HepG2 (cell line): ENCODE results near the gene ALG14. TPM values are rescaled to one million over a fixed set of nuclear protein-coding genes. Genes with fewer than 3 reads are reported as not detected.

Experiments used
- FLYWCH1 ChIP-seq: sonication (generic); formaldehyde crosslinking; IDR thresholded peaks from 2 replicates; pipeline ENCODE4 v1.8.1; 2023; ENCODE audit warnings: mild to moderate bottlenecking, missing genetic modification reagents
- HCFC1 ChIP-seq: fragments of 150-350 bp; IDR thresholded peaks from 2 replicates; pipeline ENCODE4 v1.6.1; 2014; ENCODE audit warnings: low read depth, low read length
- HOXA9 ChIP-seq: sonication (generic); formaldehyde crosslinking; IDR thresholded peaks from 2 replicates; pipeline ENCODE4 v1.8.1; 2022; ENCODE audit warnings: missing genetic modification reagents, mild to moderate bottlenecking, moderate library complexity, borderline replicate concordance
- KDM6A ChIP-seq: IDR thresholded peaks from 2 replicates; pipeline ENCODE4 v1.6.1; 2016; ENCODE audit warnings: low read depth
- MYNN ChIP-seq: sonication (generic); formaldehyde crosslinking; IDR thresholded peaks from 2 replicates; pipeline ENCODE4 v1.4.0; 2020; ENCODE audit warnings: mild to moderate bottlenecking, low read depth, missing genetic modification reagents
- NKX3-1 ChIP-seq: sonication (generic); formaldehyde crosslinking; IDR thresholded peaks from 2 replicates; pipeline ENCODE4 v1.5.0; 2020; ENCODE audit warnings: missing genetic modification reagents
- PHF20 ChIP-seq: sonication (generic); formaldehyde crosslinking; IDR thresholded peaks from 2 replicates; pipeline ENCODE4 v1.5.0; 2020; ENCODE audit warnings: mild to moderate bottlenecking, missing genetic modification reagents
- POLR2G ChIP-seq: fragments of 200-400 bp; formaldehyde crosslinking; IDR thresholded peaks from 2 replicates; pipeline ENCODE4 v1.6.1; 2018; ENCODE audit warnings: mild to moderate bottlenecking, low read depth, low read length, moderate library complexity
- SIN3A ChIP-seq: IDR thresholded peaks from 2 replicates; pipeline ENCODE4 v1.6.1; 2011; ENCODE audit warnings: low read depth, mild to moderate bottlenecking, control low read depth, low read length, borderline replicate concordance
- SOX13 ChIP-seq, 3 experiments: fragments of 450-650 bp in 1 of 3; sonication (generic) in 1 of 3; formaldehyde crosslinking in 1 of 3; IDR thresholded peaks in 2 of 3; conservative IDR thresholded peaks in 1 of 3; 2 replicates each; pipeline versions ENCODE4 v1.5.0 to v1.6.1; 2016 to 2020; ENCODE audit warnings: antibody characterized with exemption in 1 of 3, mild to moderate bottlenecking in 1 of 3, missing compliant biosample characterization in 1 of 3, missing genetic modification reagents in 1 of 3, moderate library complexity in 1 of 3
- SSRP1 ChIP-seq: IDR thresholded peaks from 2 replicates; pipeline ENCODE4 v1.6.1; 2016; ENCODE audit warnings: control low read depth
- ZNF24 ChIP-seq: fragments of 450-650 bp; IDR thresholded peaks from 2 replicates; pipeline ENCODE4 v1.6.1; 2017; ENCODE audit warnings: antibody characterized with exemption, mild to moderate bottlenecking
- ZNF274 ChIP-seq: sonication (generic); formaldehyde crosslinking; IDR thresholded peaks from 2 replicates; pipeline ENCODE4 v1.5.1; 2020; ENCODE audit warnings: mild to moderate bottlenecking, missing genetic modification reagents
- ZNF749 ChIP-seq: sonication (generic); formaldehyde crosslinking; IDR thresholded peaks from 2 replicates; pipeline ENCODE4 v1.8.0; 2022; ENCODE audit warnings: mild to moderate bottlenecking, missing genetic modification reagents, moderate library complexity, borderline replicate concordance
- ZSCAN25 ChIP-seq: sonication (generic); formaldehyde crosslinking; IDR thresholded peaks from 2 replicates; pipeline ENCODE4 v1.8.0; 2022; ENCODE audit warnings: mild to moderate bottlenecking, missing genetic modification reagents
- polyA plus RNA-seq, 8 experiments: library from polyadenylated mRNA; depleted of rRNA in 3 of 8; stranded (reverse) in 7 of 8; unstranded in 1 of 8; fragments of >200 nt; fragmentation: Illumina TruSeq in 4 of 8; extraction: Trizol in 4 of 8; gene quantifications; 2 replicates each; pipeline versions ENCODE4 v1.2.1 to v1.2.3, GENCODE V29; 2011 to 2016; ENCODE audit warnings: low read depth in 4 of 8, missing spikeins in 1 of 8, mixed read lengths in 1 of 8; ENCODE audit not compliant: insufficient read depth in 1 of 8
- total RNA-seq, 5 experiments: library from RNA; depleted of rRNA; stranded (reverse); fragments of >200 nt; fragmentation: Illumina TruSeq; extraction: Trizol; gene quantifications; 2 replicates each; pipeline ENCODE4 v1.2.3, GENCODE V29; 2016; ENCODE audit warnings: low read depth in 1 of 5
- TF ChIP-seq, protein P1 (sequence below): sonication (generic); formaldehyde crosslinking; IDR thresholded peaks from 2 replicates; pipeline ENCODE4 v1.4.0; 2020; ENCODE audit warnings: mild to moderate bottlenecking, missing genetic modification reagents
- TF ChIP-seq, protein P2 (sequence below): sonication (generic); formaldehyde crosslinking; IDR thresholded peaks from 2 replicates; pipeline ENCODE4 v1.4.0; 2020; ENCODE audit warnings: missing genetic modification reagents
- TF ChIP-seq, protein P3 (sequence below), 2 experiments: sonication (generic) in 1 of 2; formaldehyde crosslinking in 1 of 2; IDR thresholded peaks; 2 replicates each; pipeline versions ENCODE4 v1.6.1 to v1.9.0; 2014 to 2022; ENCODE audit warnings: antibody characterized with exemption in 1 of 2, borderline replicate concordance in 1 of 2, inconsistent platforms in 1 of 2, low read depth in 1 of 2, missing genetic modification reagents in 1 of 2

Gene ALG14
- total and polyA plus RNA-seq, 2 of the 13 experiments (the other 11 are each of a cell fraction or from before 2014, with no cell fraction given) = 4.5 to 12.7 TPM

DNA sequence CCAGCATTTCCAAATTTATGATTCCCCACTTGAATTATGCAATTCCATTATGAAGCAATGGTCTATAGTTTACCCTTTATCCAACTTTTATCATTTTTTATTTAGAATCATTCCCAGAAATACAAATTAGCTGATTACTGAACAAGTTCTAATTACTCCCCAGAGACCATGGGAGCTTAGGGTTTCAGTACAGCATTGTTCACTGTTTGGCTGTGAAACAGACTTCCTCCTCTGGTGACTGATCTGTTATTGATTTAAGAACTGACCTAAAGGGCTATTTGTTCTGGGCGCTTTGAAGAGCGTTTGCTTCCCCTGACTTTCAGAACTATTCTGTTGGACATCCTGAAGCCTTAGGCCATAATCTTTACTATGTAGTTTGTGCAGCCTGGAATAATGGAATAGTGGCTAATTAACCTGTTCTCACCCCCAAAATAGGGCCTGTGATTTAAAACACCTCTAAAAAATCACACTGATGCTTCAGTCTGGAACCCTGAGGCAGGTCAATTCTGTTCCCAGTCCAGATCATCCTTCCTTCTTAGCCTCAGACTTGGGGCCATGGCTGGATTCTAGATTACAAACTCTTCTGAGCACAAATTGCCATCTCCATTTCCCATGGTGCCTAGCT lies 58.7 kb downstream of the ALG14 start (continued):
- TF ChIP-seq, protein P1, sequence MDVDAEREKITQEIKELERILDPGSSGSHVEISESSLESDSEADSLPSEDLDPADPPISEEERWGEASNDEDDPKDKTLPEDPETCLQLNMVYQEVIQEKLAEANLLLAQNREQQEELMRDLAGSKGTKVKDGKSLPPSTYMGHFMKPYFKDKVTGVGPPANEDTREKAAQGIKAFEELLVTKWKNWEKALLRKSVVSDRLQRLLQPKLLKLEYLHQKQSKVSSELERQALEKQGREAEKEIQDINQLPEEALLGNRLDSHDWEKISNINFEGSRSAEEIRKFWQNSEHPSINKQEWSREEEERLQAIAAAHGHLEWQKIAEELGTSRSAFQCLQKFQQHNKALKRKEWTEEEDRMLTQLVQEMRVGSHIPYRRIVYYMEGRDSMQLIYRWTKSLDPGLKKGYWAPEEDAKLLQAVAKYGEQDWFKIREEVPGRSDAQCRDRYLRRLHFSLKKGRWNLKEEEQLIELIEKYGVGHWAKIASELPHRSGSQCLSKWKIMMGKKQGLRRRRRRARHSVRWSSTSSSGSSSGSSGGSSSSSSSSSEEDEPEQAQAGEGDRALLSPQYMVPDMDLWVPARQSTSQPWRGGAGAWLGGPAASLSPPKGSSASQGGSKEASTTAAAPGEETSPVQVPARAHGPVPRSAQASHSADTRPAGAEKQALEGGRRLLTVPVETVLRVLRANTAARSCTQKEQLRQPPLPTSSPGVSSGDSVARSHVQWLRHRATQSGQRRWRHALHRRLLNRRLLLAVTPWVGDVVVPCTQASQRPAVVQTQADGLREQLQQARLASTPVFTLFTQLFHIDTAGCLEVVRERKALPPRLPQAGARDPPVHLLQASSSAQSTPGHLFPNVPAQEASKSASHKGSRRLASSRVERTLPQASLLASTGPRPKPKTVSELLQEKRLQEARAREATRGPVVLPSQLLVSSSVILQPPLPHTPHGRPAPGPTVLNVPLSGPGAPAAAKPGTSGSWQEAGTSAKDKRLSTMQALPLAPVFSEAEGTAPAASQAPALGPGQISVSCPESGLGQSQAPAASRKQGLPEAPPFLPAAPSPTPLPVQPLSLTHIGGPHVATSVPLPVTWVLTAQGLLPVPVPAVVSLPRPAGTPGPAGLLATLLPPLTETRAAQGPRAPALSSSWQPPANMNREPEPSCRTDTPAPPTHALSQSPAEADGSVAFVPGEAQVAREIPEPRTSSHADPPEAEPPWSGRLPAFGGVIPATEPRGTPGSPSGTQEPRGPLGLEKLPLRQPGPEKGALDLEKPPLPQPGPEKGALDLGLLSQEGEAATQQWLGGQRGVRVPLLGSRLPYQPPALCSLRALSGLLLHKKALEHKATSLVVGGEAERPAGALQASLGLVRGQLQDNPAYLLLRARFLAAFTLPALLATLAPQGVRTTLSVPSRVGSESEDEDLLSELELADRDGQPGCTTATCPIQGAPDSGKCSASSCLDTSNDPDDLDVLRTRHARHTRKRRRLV (CRISPR knock-in tag) = no peak
- TF ChIP-seq HOXA9 (CRISPR knock-in tag) (no peak), FLYWCH1 (CRISPR knock-in tag) (no peak), SSRP1 (CRISPR knock-in tag) (0 out of 2 replicates have a peak, but pooled peaks have one; percentile 42), ZNF274 (CRISPR knock-in tag) (no peak), ZNF749 (CRISPR knock-in tag) (no peak), PHF20 (CRISPR knock-in tag) (no peak), NKX3-1 (CRISPR knock-in tag) (0 out of 2 replicates have a peak, but pooled peaks have one; percentile 44), HCFC1 (no peak), ZSCAN25 (CRISPR knock-in tag) (no peak), SIN3A (no peak), SOX13 (IDR thresholded peaks at IDR 0.05) (peak; percentile 78), SOX13 (CRISPR knock-in tag; conservative IDR thresholded peaks at IDR 0.05 in 1 of 2, IDR thresholded peaks at IDR 0.05 in 1 of 2) (peak in 1 of 2 experiments; percentile 95; a peak in 2 of 4 replicates), ZNF24 (no peak), KDM6A (CRISPR knock-in tag) (peak; percentile 58; the same call in 1 of the 2 replicates), POLR2G (no peak), MYNN (CRISPR knock-in tag) (no peak)
- TF ChIP-seq, protein P2, sequence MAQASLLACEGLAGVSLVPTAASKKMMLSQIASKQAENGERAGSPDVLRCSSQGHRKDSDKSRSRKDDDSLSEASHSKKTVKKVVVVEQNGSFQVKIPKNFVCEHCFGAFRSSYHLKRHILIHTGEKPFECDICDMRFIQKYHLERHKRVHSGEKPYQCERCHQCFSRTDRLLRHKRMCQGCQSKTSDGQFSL (CRISPR knock-in tag) = no peak
- TF ChIP-seq, protein P3, sequence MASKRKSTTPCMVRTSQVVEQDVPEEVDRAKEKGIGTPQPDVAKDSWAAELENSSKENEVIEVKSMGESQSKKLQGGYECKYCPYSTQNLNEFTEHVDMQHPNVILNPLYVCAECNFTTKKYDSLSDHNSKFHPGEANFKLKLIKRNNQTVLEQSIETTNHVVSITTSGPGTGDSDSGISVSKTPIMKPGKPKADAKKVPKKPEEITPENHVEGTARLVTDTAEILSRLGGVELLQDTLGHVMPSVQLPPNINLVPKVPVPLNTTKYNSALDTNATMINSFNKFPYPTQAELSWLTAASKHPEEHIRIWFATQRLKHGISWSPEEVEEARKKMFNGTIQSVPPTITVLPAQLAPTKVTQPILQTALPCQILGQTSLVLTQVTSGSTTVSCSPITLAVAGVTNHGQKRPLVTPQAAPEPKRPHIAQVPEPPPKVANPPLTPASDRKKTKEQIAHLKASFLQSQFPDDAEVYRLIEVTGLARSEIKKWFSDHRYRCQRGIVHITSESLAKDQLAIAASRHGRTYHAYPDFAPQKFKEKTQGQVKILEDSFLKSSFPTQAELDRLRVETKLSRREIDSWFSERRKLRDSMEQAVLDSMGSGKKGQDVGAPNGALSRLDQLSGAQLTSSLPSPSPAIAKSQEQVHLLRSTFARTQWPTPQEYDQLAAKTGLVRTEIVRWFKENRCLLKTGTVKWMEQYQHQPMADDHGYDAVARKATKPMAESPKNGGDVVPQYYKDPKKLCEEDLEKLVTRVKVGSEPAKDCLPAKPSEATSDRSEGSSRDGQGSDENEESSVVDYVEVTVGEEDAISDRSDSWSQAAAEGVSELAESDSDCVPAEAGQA (IDR thresholded peaks at IDR 0.05; ENCODE audit: low read depth) = no peak
- TF ChIP-seq, protein P3 (CRISPR knock-in tag; IDR thresholded peaks at IDR 0.05; ENCODE audit: borderline replicate concordance) = no peak; the same call in 1 of the 2 replicates
